H9 (cell line): Measurements from ENCODE around the gene SUGP1. TPM values are rescaled to one million over a fixed set of nuclear protein-coding genes. Genes with fewer than 3 reads are reported as not detected.

Experiments used
- DNase-seq: peaks from one replicate; pipeline ENCODE4 v3.0.0-alpha.2; 2017
- H2AFZ ChIP-seq: one replicate; pipeline ENCODE4 v1.6.1; 2013; ENCODE audit warnings: mild to moderate bottlenecking, low read length, control low read depth, moderate library complexity
- H2AK5ac ChIP-seq: 2 replicates; pipeline ENCODE4 v1.6.1; 2013; ENCODE audit warnings: low read length, control low read depth, mixed read lengths; ENCODE audit not compliant: insufficient read length
- H2BK120ac ChIP-seq: one replicate; pipeline ENCODE4 v1.6.1; 2013; ENCODE audit warnings: low read depth, mild to moderate bottlenecking, low read length, control low read depth, inconsistent platforms; ENCODE audit not compliant: poor library complexity, severe bottlenecking
- H2BK12ac ChIP-seq: 2 replicates; pipeline ENCODE4 v1.6.1; 2013; ENCODE audit warnings: low read length, control low read depth, mixed read lengths, low read depth; ENCODE audit not compliant: insufficient read length
- H2BK15ac ChIP-seq: 2 replicates; pipeline ENCODE4 v1.6.1; 2013; ENCODE audit warnings: low read depth, low read length, control low read depth
- H2BK20ac ChIP-seq: one replicate; pipeline ENCODE4 v1.6.1; 2013; ENCODE audit warnings: low read depth, mild to moderate bottlenecking, low read length, control low read depth, inconsistent platforms; ENCODE audit not compliant: poor library complexity, severe bottlenecking
- H2BK5ac ChIP-seq: 2 replicates; pipeline ENCODE4 v1.6.1; 2013; ENCODE audit warnings: low read length, control low read depth, mixed read lengths; ENCODE audit not compliant: insufficient read length
- H3K14ac ChIP-seq: 2 replicates; pipeline ENCODE4 v1.6.1; 2013; ENCODE audit warnings: low read length, control low read depth; ENCODE audit not compliant: insufficient read depth
- H3K18ac ChIP-seq: 2 replicates; pipeline ENCODE4 v1.6.1; 2013; ENCODE audit warnings: low read depth, mild to moderate bottlenecking, mixed read lengths, low read length, control low read depth; ENCODE audit not compliant: insufficient read length
- H3K23ac ChIP-seq: 2 replicates; pipeline ENCODE4 v1.6.1; 2013; ENCODE audit warnings: low read length, control low read depth, mixed read lengths, low read depth; ENCODE audit not compliant: insufficient read length
- H3K23me2 ChIP-seq: 2 replicates; pipeline ENCODE4 v1.6.1; 2013; ENCODE audit warnings: low read depth, mild to moderate bottlenecking, mixed read lengths, low read length, control low read depth; ENCODE audit not compliant: insufficient read length, poor library complexity, severe bottlenecking
- H3K27ac ChIP-seq: 2 replicates; pipeline ENCODE4 v1.5.1; 2013; ENCODE audit warnings: low read length, control low read depth, mixed read lengths, low read depth; ENCODE audit not compliant: insufficient read length
- H3K27me3 ChIP-seq: 2 replicates; pipeline ENCODE4 v1.6.1; 2013; ENCODE audit warnings: low read length, control low read depth, inconsistent platforms; ENCODE audit not compliant: insufficient read depth
- H3K4ac ChIP-seq: 2 replicates; pipeline ENCODE4 v1.6.1; 2013; ENCODE audit warnings: low read depth, mild to moderate bottlenecking, control low read depth, inconsistent platforms, low read length, moderate library complexity
- H3K4me1 ChIP-seq: 2 replicates; pipeline ENCODE4 v1.6.1; 2013; ENCODE audit warnings: low read length, control low read depth, inconsistent platforms; ENCODE audit not compliant: insufficient read depth
- H3K4me2 ChIP-seq: 2 replicates; pipeline ENCODE4 v1.6.1; 2013; ENCODE audit warnings: low read length, control low read depth, mixed read lengths; ENCODE audit not compliant: insufficient read length, insufficient read depth
- H3K56ac ChIP-seq: 2 replicates; pipeline ENCODE4 v1.6.1; 2013; ENCODE audit warnings: low read depth, mild to moderate bottlenecking, mixed read lengths, low read length, control low read depth; ENCODE audit not compliant: insufficient read length
- H3K79me1 ChIP-seq: 2 replicates; pipeline ENCODE4 v1.6.1; 2013; ENCODE audit warnings: low read depth, mild to moderate bottlenecking, moderate library complexity, low read length, control low read depth, inconsistent platforms; ENCODE audit not compliant: insufficient read depth, poor library complexity, severe bottlenecking
- H3K79me2 ChIP-seq: 2 replicates; pipeline ENCODE4 v1.6.1; 2013; ENCODE audit warnings: low read length, control low read depth, inconsistent platforms; ENCODE audit not compliant: insufficient read depth
- H3K9ac ChIP-seq: 2 replicates; pipeline ENCODE4 v1.6.1; 2013; ENCODE audit warnings: low read length, control low read depth, mixed read lengths; ENCODE audit not compliant: insufficient read length; ENCODE audit errors: extremely low read depth
- H3K9me3 ChIP-seq: one replicate; pipeline ENCODE4 v1.6.1; 2013; ENCODE audit warnings: low read depth, low read length, inconsistent platforms; ENCODE audit not compliant: control insufficient read depth
- H3T11ph ChIP-seq: one replicate; pipeline ENCODE4 v1.6.1; 2013; ENCODE audit warnings: mild to moderate bottlenecking, low read length, control low read depth, inconsistent platforms
- H4K20me1 ChIP-seq: one replicate; pipeline ENCODE4 v1.6.1; 2013; ENCODE audit not compliant: control insufficient read depth, insufficient read length, insufficient read depth
- H4K5ac ChIP-seq: 2 replicates; pipeline ENCODE4 v1.6.1; 2013; ENCODE audit warnings: low read depth, mild to moderate bottlenecking, mixed read lengths, low read length, control low read depth; ENCODE audit not compliant: insufficient read length
- H4K8ac ChIP-seq: replicated peaks from 2 replicates; pipeline ENCODE4 v1.6.1; 2013; ENCODE audit warnings: low read length, control low read depth, mixed read lengths, low read depth; ENCODE audit not compliant: insufficient read length
- H4K91ac ChIP-seq: 2 replicates; pipeline ENCODE4 v1.6.1; 2013; ENCODE audit warnings: low read depth, mild to moderate bottlenecking, moderate library complexity, mixed read lengths, low read length, control low read depth; ENCODE audit not compliant: insufficient read length
- H3K27ac Mint-ChIP-seq, 3 experiments: 2 replicates in 2 of 3; 3 replicates in 1 of 3; pipeline ENCODE4 v1.8.0; 2020 to 2021; ENCODE audit warnings: mixed read lengths in 3 of 3, mild to moderate bottlenecking in 1 of 3, moderate library complexity in 1 of 3
- H3K27me3 Mint-ChIP-seq: 2 replicates; pipeline ENCODE4 v1.8.0; 2021; ENCODE audit warnings: low read depth, mild to moderate bottlenecking, moderate library complexity, mixed read lengths
- H3K36me3 Mint-ChIP-seq, 3 experiments: 2 replicates in 2 of 3; 3 replicates in 1 of 3; pipeline ENCODE4 v1.8.0; 2020 to 2021; ENCODE audit warnings: low read depth in 3 of 3, mixed read lengths in 3 of 3; ENCODE audit not compliant: insufficient read depth in 1 of 3
- H3K4me1 Mint-ChIP-seq, 2 experiments: 2 replicates each; pipeline ENCODE4 v1.8.0; 2020; ENCODE audit warnings: mixed read lengths in 2 of 2
- H3K4me3 Mint-ChIP-seq, 2 experiments: 2 replicates in 1 of 2; 3 replicates in 1 of 2; pipeline ENCODE4 v1.8.0; 2020 to 2021; ENCODE audit warnings: mild to moderate bottlenecking in 2 of 2, mixed read lengths in 2 of 2, moderate library complexity in 1 of 2
- H3K9me3 Mint-ChIP-seq, 2 experiments: 2 replicates in 1 of 2; 3 replicates in 1 of 2; pipeline ENCODE4 v1.8.0; 2020; ENCODE audit warnings: mild to moderate bottlenecking in 2 of 2, mixed read lengths in 2 of 2, moderate library complexity in 1 of 2
- CTCF ChIP-seq: fragments of 200-600 bp; sonication (generic); conservative IDR thresholded peaks from 3 replicates; pipeline ENCODE4 v1.8.0; 2021; ENCODE audit warnings: antibody characterized with exemption, mild to moderate bottlenecking
- WGBS: extraction: QIAGEN DNeasy Blood & Tissue Kit; methylation state at CpG from one replicate; pipeline ENCODE4 v1.1.7; 2013; ENCODE audit warnings: missing lambda C conversion rate, low lambda C conversion rate, mixed read lengths; ENCODE audit not compliant: insufficient read length; ENCODE audit errors: extremely low coverage; 5-methylcytosine and 5-hydroxymethylcytosine counted together
- total RNA-seq: library from RNA; stranded (reverse); gene quantifications from 2 replicates; pipeline ENCODE4 v1.2.1, GENCODE V29; 2021

SUGP1 gene
- total RNA-seq, 1 experiment from 2014 or later, result 103 TPM

DNA sequence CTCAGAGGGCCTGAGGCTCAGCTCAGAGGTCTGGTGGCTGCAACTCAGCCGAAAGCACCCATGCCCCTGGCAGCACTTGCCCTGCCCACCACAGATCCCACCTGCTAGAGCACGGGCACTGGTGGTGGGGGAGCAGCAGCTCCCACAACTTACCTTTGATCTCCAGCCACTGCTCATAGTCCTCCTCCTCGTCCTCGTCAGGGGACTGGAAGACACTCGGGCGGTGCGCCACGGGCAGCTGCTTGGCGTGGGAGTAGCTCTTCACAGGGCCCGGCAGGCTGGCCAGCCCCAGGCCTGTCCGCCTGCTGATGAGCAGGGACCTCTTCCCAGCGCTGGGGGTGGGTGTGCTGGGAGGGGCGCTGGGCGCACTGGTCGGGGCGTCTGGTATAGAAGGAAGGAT lies 14.6 kb downstream of the SUGP1 start:
- no peak overlapping the region for H3K18ac ChIP-seq
- H2BK5ac ChIP-seq, result no peak overlapping the region
- no peak overlapping the region for H3K27ac Mint-ChIP-seq
- no peaks in the 10 kb centered on the region for H3K23me2 ChIP-seq
- no peak overlapping the region for H3K23ac ChIP-seq
- no peaks in the 10 kb centered on the region for H3K79me1 ChIP-seq
- H4K20me1 ChIP-seq, result no peaks in the 10 kb centered on the region
- H3K27me3 ChIP-seq, result no peaks in the 10 kb centered on the region
- no peaks in the 10 kb centered on the region for H3K4me1 Mint-ChIP-seq
- DNase-seq, result no peak
- no peaks in the 10 kb centered on the region for H3K9me3 Mint-ChIP-seq
- H4K8ac ChIP-seq, result no peak overlapping the region
- H2BK20ac ChIP-seq, result no peak overlapping the region
- H3K4ac ChIP-seq, result no peak overlapping the region
- WGBS, result no CpG with 5 or more reads among the region's 16 CpGs
- TF ChIP-seq CTCF, result no peak
- H4K5ac ChIP-seq, result no peak overlapping the region
- no peak overlapping the region for H3T11ph ChIP-seq
- no peak overlapping the region for H2BK12ac ChIP-seq
- H3K4me3 Mint-ChIP-seq, result no peak overlapping the region
- H2AK5ac ChIP-seq, result no peak overlapping the region
- peaks cover 27 to 75% (median 74%) of the 10 kb centered on the region in 3 experiments for H3K36me3 Mint-ChIP-seq
- no peak overlapping the region for H2BK15ac ChIP-seq
- H3K4me1 ChIP-seq, result no peaks in the 10 kb centered on the region
- H4K91ac ChIP-seq, result no peak overlapping the region
- no peak overlapping the region for H3K56ac ChIP-seq
- no peak overlapping the region for H2AFZ ChIP-seq
- H3K14ac ChIP-seq, result no peak overlapping the region
- no peak overlapping the region for H3K27ac ChIP-seq
- no peak overlapping the region for H3K4me2 ChIP-seq
- H3K9me3 ChIP-seq, result no peaks in the 10 kb centered on the region
- no peak overlapping the region for H3K9ac ChIP-seq
- H2BK120ac ChIP-seq, result no peak overlapping the region
- H3K79me2 ChIP-seq, result 0 out of 2 replicates have a peak, but pooled peaks cover 2% of the 10 kb centered on the region
- H3K27me3 Mint-ChIP-seq, result no peaks in the 10 kb centered on the region
